Measurements from ENCODE around the gene ERC2.
A peak's percentile ranks its signal among the peaks of the same experiment; 100 is the strongest.

Gene ERC2

DNA sequence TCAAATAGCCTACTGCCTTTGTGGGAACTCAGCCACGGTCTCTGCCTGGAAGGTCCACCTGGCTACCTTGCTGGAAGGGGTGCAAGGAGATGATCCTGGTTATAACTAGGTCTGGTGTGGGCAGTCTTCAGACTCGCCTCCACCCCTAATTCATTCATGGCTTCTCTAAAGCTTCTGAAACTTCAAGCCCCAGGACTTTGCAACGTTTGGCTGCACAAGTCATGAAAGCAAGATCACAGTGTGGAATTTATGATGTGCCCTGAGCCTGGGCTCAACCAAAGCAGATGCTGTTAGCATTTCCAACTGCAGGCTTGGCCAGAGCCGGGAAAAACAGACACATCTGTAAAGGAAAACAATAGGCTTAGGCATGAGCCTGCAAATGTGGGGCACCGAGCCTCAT, 780.7 kb downstream of the ERC2 start:
- Histone ChIP-seq H4K20me1 (ENCODE audit: insufficient read depth, low read length) (no peaks in the 10 kb centered on the region), H3F3A (ENCODE audit: insufficient read depth, low read length) (no peaks in the 10 kb centered on the region), H3K4me2 (ENCODE audit: low read length) (peak overlapping the region; percentile 4; the same call in 1 of the 2 replicates), H3K27me3 (ENCODE audit: insufficient read depth, low read length) (no peaks in the 10 kb centered on the region), H3K9ac (ENCODE audit: low read length) (no peak overlapping the region; the same call in 1 of the 2 replicates), H2AFZ (ENCODE audit: low read length) (no peak overlapping the region), H3K9me3 (ENCODE audit: low read length) (no peaks in the 10 kb centered on the region), H3K4me1 (ENCODE audit: insufficient read depth, low read length, severe bottlenecking) (peaks cover 68% of the 10 kb centered on the region), H3K36me3 (ENCODE audit: insufficient read depth, low read length) (no peaks in the 10 kb centered on the region), H3K79me2 (ENCODE audit: insufficient read depth, low read length) (no peaks in the 10 kb centered on the region), H3K4me3 (ENCODE audit: low read depth, low read length, poor library complexity, severe bottlenecking) (no peak overlapping the region), H3K27ac (ENCODE audit: low read depth, low read length, poor library complexity, severe bottlenecking) (peak overlapping the region; percentile 80), H3K9me2 (ENCODE audit: low read depth, low read length) (no peaks in the 10 kb centered on the region)
- TF ChIP-seq, protein P1, sequence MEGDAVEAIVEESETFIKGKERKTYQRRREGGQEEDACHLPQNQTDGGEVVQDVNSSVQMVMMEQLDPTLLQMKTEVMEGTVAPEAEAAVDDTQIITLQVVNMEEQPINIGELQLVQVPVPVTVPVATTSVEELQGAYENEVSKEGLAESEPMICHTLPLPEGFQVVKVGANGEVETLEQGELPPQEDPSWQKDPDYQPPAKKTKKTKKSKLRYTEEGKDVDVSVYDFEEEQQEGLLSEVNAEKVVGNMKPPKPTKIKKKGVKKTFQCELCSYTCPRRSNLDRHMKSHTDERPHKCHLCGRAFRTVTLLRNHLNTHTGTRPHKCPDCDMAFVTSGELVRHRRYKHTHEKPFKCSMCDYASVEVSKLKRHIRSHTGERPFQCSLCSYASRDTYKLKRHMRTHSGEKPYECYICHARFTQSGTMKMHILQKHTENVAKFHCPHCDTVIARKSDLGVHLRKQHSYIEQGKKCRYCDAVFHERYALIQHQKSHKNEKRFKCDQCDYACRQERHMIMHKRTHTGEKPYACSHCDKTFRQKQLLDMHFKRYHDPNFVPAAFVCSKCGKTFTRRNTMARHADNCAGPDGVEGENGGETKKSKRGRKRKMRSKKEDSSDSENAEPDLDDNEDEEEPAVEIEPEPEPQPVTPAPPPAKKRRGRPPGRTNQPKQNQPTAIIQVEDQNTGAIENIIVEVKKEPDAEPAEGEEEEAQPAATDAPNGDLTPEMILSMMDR (IDR thresholded peaks at IDR 0.05; ENCODE audit: low read length): no peak
- no peak for TF ChIP-seq EZH2 (IDR thresholded peaks at IDR 0.05; ENCODE audit: borderline replicate concordance, low read length)

DNA sequence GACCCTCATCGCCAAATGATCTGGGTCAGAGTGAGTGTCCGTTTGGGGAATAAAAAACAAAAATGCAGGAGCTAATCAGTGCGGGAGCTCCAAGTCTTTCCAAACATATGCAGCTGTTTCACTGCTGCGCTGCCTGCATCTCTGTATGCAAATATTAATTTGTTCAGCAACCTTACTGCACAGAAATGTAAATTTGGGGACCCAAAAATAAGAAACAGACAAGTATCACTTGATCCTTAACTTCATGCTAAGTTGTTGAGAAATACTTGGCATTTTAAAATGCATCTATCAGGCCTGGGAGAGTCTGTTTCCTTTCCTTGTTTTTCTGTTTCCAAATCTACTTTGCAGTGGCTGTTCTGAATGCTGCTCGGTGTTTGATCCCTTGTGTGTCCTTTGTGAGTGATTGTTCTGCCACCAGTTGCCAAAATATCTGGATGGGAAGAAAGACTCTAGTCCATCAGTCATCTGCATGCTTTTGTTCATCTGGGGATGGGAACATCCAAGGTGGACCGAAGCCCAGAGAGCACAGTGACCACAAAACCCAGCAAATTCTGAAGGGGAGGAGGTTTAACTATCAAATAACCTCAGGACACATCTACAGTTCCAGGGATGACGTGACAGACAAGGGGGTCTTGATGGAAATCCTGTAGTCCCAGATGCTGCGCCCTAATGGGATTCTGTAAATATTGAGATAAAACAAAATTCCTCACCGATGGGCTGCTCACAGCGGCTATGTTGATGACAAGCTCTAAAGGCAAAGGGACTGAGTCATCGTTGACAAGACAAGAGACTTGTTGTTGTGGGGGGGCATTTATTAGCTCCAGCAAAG, 781.6 kb downstream of the ERC2 start:
- Histone ChIP-seq H3F3A (ENCODE audit: insufficient read depth, low read length) (no peaks in the 10 kb centered on the region), H3K27me3 (ENCODE audit: insufficient read depth, low read length) (no peaks in the 10 kb centered on the region), H4K20me1 (ENCODE audit: insufficient read depth, low read length) (no peaks in the 10 kb centered on the region), H3K36me3 (ENCODE audit: insufficient read depth, low read length) (no peaks in the 10 kb centered on the region), H3K9me2 (ENCODE audit: low read depth, low read length) (no peaks in the 10 kb centered on the region), H3K9me3 (ENCODE audit: low read length) (no peaks in the 10 kb centered on the region), H3K4me1 (ENCODE audit: insufficient read depth, low read length, severe bottlenecking) (peaks cover 60% of the 10 kb centered on the region), H3K4me2 (ENCODE audit: low read length) (peak overlapping the region; percentile 19; the same call in 1 of the 2 replicates), H2AFZ (ENCODE audit: low read length) (no peak overlapping the region), H3K27ac (ENCODE audit: low read depth, low read length, poor library complexity, severe bottlenecking) (peak overlapping the region; percentile 80), H3K9ac (ENCODE audit: low read length) (peak overlapping the region; percentile 23; the same call in 1 of the 2 replicates), H3K4me3 (ENCODE audit: low read depth, low read length, poor library complexity, severe bottlenecking) (no peak overlapping the region), H3K79me2 (ENCODE audit: insufficient read depth, low read length) (no peaks in the 10 kb centered on the region)
- TF ChIP-seq, protein P1 (IDR thresholded peaks at IDR 0.05; ENCODE audit: low read length): no peak
- no peak for TF ChIP-seq EZH2 (IDR thresholded peaks at IDR 0.05; ENCODE audit: borderline replicate concordance, low read length)

DNA sequence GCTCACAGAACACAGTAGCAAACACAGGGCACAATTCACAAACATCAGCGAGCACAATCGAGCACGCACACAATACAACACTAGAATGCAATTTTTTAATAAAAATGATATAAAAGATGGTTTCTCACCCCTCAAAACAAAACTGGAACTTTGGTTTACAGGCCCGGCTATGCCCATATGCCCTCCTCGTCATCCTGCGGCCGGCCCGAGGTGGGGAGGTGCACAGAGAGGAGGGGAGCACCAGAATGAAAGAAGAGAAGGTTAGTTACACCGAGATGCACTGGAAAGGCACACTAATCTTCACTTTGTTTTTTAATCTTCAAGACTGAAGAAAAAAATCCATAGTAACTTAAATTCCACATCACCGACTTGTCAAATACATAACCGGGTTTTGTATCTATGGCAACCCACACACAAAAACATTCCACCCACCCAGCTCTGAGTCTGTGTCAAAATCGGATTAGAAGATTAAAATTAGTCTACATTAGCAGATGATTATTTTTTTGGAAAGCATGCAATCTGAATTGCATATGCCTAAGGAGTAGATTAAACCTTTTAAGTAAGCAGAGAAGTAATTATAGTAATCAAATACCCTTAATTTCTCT, 784.5 kb downstream of the ERC2 start:
- TF ChIP-seq, protein P1 (IDR thresholded peaks at IDR 0.05; ENCODE audit: low read length): no peak
- TF ChIP-seq EZH2 (IDR thresholded peaks at IDR 0.05; ENCODE audit: borderline replicate concordance, low read length): no peak

More for the DNA sequence above, 784.5 kb downstream of the ERC2 start:
- Histone ChIP-seq H3K36me3 (ENCODE audit: insufficient read depth, low read length) (no peaks in the 10 kb centered on the region), H3K4me3 (ENCODE audit: low read depth, low read length, poor library complexity, severe bottlenecking) (no peak overlapping the region), H2AFZ (ENCODE audit: low read length) (no peak overlapping the region), H4K20me1 (ENCODE audit: insufficient read depth, low read length) (no peaks in the 10 kb centered on the region), H3K27ac (ENCODE audit: low read depth, low read length, poor library complexity, severe bottlenecking) (no peak overlapping the region), H3K27me3 (ENCODE audit: insufficient read depth, low read length) (no peaks in the 10 kb centered on the region), H3K9ac (ENCODE audit: low read length) (no peak overlapping the region), H3K9me3 (ENCODE audit: low read length) (no peaks in the 10 kb centered on the region), H3K4me2 (ENCODE audit: low read length) (no peak overlapping the region), H3K79me2 (ENCODE audit: insufficient read depth, low read length) (no peaks in the 10 kb centered on the region), H3K9me2 (ENCODE audit: low read depth, low read length) (no peaks in the 10 kb centered on the region), H3K4me1 (ENCODE audit: insufficient read depth, low read length, severe bottlenecking) (peaks cover 33% of the 10 kb centered on the region), H3F3A (ENCODE audit: insufficient read depth, low read length) (no peaks in the 10 kb centered on the region)
